B cell (primary cell): ENCODE measurements around the gene ZNF91.

Experiments used
- CTCF ChIP-seq: fragments of 200-600 bp; IDR thresholded peaks from one replicate; pipeline ENCODE4 v1.8.0; 2022; ENCODE audit warnings: antibody characterized with exemption, mild to moderate bottlenecking
- EZH2 ChIP-seq: IDR thresholded peaks from 2 replicates; pipeline ENCODE4 v1.6.1; 2012; ENCODE audit warnings: borderline replicate concordance, low read depth, mild to moderate bottlenecking, moderate library complexity, low read length; ENCODE audit not compliant: insufficient read depth, poor library complexity, severe bottlenecking

- TF ChIP-seq EZH2 = no peak
- no peak for TF ChIP-seq CTCF
Observed at GRCh38 chr19:23409392-23410048, 14.2 kb upstream of the ZNF91 start.
